Stimulated activated CD8-positive, alpha-beta memory T cell treated with anti-CD3 and anti-CD28 coated beads, Interleukin-4, amount 100 ng/mL, for 1 hour (primary cell): Measurements from ENCODE around the gene NTNG2.

Source experiments
- DNase-seq, 2 donors: peaks; one replicate each; pipeline ENCODE4 v3.0.0-alpha.2; 2020; ENCODE audit warnings: low read depth in 2 of 2, low spot score in 1 of 2

The NTNG2 gene

DNA sequence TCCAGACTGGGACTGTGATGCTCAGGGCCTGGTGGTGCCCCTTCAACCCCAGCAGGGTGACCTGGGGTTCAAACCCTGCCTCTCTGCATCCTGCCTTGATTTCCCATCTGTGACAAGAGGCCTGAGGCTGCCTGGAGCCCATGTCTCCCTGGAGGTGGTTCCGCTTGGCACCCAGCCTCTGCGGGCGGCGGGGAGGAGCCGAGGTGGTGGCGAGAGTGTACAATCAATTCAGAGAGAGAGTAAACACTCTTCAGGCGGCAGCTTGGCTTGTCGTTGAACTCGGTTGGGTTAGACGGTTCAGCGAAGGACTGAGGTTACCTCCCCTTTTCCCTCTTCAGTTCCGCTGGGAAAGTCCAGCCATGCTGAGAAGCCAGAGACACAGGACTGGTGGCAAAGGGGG, 39.3 kb downstream of the NTNG2 start:
- DNase-seq, result no peak

DNA sequence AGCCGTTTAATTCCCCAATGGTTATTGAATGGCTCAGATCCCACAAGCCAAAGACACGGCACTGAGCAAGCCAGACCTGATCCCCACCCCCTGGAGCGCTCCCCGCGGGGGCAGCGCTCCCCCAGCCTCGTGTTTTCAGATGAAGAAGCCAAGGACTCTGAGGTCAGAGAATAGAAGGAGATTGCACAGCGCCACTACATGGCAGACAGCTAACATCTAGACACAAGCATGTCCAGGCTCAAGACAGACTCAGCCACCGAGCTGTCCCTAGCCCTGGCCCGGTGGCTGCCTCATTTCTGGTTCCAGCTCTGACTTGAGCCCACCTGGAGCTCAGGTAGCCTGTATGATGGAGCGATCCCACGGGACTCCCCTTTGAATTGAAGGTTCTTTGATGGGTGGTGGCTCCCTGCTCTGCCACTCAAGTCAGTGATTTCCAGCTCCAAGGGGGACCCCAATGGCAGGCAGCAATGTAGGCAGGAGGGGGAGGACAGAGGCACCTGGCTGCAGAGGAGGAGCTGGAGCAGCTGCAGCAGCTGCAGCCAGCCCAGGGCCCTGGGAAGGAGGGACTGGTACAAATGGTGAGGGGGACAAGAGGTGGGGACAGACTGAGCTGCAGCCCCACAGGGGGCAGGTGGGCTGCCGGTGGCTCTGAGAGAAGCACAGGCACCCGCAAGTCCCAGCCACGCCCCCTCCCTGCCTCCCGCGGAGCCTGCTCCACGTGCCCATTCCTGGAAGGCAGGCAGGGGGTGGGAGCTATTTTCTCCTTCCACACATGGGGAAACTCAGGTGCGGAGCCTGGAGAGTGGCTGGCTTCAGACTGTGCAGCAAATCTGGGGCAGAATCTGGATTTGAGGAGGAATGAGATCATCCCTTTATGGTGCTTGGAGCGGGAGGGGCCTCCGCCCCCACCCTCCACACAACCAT, 40.2 kb downstream of the NTNG2 start:
- no peak for DNase-seq

DNA sequence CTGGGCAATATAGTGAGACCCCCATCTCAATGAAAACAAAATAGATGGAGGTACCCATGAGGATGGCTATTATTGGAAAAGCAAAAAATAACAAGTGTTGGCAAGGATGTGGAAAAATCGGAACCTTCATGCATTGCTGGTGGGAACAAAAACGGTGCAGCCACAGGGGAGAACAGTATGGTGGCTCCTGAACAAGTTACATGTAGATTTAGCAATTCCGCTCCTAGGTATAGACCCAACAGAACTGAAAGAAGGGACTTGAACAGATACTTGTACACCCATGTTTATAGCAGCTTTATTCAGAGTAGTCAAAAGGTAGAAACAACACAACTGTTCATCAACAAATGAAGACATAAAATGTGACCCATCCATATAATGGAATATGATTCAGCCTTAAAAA, 43.0 kb downstream of the NTNG2 start:
- no peak for DNase-seq

DNA sequence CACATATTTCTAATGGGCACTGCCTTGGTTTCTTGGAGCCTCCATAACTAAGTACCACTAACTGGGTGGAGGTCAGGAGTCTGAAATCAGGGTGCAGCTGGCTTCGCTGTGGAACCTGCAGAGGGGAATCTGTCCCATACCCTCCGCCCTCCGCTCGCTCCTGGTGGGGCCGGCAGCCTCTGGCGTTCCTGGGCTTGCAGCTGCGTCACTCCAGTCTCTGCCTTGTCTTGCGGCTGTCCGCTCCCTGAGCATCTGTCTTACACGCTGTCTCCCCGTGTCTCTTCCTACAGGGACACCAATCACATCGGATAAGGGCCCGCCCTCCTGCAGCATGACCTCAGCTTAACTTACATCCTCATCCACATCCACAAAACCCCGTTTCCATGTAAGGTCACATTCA, 45.4 kb downstream of the NTNG2 start:
- DNase-seq, result no peak

DNA sequence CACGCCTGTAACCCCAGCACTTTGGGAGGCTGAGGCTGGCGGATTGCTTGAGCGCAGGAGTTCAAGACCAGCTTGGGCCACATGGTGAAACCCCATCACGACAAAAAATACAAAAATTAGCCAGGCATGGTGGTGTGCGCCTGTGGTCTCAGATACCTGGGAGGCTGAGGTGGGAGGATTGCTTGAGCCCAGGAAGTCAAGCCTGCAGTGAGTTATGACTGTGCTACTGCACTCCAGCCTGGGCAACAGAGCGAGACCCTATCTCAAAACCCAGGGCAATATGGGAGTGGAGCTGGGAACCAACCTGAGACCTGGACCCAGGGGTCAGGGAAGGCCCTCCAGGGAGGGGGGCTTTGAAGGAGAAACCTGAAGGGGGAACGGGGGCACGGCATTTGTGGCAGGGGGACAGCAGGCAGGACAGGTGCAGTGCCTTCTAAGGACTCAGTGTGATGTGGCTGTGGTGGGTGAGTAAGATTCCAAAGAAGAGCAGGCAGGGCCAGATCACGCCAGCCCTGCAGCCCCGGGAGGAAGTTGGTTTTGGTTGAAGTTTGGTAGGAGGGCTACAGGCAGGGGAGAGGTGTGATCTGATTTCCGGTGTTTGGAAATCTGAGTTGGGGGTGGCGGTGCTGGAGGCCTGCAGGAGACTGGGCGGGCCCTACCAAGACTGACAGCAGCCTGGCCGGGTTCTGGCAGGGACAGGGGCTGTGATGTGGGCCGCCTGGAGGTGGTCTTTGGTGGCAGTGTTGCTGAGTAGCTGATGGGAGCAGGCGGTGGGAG, 46.2 kb downstream of the NTNG2 start:
- no peak for DNase-seq

DNA sequence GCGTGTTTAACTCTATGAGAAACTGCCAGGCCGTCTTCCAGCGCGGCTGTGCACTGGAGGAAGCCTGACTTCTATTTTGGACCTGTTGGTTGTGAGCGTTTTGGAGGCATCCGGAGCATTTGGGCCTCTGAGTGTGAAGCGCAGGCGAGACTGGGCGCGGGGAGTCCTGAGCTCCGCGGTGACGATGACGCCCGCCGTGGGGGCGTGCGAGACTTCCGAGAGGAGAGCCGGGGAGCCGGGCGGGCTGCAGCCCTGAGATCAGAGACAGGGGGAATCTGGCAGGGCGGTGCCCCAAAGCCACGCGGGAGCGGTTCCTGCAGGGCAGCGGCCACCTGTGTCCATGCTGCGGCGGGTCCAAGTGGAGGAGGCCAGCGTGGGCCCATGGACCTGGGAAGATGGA, 47.4 kb downstream of the NTNG2 start:
- no peak for DNase-seq

DNA sequence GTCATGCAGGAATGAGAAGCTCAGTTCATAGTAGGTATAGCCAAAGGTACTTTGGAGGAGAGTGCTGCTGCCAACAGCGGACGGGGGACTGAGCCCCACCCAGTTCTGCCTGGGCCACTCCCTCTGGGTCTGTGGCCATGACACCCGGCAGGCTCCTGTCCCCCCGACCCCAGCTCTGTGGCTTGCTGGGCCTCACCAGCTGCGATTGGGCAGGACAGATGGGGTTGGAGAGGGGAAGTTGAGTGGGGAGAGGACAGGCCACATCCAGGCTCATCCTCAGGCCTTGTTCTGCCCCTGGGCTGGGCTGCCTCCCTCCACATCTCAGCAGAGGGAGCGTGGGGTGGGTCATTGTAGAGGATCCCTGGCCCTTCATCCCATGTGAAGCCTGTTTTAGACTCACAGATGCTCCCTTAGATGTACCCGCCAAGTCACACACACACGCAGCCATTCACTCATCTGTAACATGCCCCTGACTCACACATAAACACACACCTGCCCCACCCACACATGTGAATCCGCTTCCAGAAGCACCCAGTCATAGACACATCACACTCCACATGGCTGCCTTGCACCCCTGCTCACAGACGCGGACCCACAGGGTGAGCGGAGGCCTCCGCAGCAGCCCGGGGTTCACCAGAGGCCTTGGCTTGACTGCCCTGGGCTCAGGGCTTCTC, 48.8 kb downstream of the NTNG2 start:
- DNase-seq, result no peak

DNA sequence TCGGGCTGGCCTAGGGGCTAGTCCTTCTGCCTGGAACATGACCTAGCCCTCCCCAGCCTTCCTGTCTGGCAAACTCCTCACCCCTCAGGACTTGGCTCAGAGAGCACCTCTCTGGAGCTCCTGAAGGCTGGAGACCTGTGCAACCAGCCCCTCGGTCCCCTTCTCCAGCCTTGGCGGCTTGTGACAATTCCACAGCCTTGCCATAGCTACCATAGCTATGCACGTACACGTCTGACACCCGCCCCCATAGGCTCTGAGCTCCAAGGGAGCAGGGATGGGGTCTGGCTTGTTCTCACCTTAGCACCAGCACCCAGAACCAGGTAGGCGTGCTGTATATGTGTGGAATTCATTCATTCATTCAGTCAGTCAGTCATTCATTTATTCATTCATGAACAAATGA, 49.7 kb downstream of the NTNG2 start:
- no peak for DNase-seq

DNA sequence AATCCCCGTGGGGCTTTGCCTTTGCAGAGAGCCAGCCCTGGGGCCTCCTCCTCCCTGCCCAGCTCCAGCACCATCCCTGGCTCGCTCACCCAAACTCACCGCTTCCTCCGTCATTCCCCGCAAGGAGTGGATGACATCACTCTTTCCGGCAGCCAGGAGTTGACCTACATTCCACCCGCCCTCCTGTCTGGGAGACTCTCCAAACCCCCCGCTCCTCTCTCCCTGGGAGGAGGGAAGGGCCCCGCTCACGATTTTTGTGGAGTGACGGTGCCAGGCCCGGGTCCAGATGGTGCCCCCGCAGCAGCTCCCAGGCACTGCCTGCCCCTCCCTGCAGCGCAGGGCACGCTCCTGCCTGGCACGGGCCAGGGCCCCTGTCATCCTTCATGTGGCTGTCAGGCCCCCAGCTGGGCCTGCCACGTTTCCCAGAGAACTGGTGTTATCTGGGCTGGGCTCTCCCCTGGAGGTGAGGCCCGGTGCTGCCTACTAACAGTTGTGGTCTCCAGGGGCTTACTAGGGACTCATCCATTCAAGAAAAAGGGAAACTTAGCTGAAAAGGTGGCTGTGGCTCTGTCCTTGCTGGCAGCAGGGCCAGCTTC, 52.3 kb downstream of the NTNG2 start:
- DNase-seq, result no peak

DNA sequence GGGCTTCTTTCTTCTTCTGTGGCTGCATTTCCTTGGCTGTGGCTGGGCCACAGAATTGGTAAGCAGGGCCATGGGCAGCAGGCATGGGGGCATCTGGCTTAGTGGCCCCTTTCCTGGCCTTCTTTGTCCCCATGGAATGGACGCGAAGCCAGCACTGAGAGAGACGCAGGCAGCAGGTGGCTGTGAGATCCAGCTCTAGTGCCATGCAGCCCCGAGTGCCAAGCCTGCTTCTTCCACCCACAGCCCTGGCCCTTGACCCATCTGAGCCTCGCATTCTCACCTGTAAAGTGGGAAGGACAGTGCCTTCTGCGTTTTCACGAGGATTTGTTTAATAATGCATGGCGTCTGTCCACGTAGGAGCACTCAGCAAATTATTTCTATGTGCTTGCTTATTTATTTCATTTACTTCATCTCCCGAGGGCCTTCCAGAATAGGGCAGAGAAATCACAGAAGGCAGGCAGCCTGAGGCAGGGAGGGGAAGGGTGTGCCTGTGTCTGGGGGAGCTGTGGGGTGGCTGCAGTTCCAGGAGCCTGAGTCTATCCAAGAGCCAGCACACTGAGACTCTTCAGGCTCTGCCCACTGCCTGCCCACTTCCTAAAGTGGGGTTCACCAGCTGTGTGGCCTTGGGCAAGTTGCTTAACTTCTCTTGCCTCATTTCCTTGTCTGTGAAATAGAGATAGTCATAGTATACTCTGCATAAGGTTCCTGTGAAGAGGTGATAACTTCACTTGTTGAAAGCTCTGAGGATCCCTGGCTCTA, 55.2 kb downstream of the NTNG2 start:
- DNase-seq, result no peak

DNA sequence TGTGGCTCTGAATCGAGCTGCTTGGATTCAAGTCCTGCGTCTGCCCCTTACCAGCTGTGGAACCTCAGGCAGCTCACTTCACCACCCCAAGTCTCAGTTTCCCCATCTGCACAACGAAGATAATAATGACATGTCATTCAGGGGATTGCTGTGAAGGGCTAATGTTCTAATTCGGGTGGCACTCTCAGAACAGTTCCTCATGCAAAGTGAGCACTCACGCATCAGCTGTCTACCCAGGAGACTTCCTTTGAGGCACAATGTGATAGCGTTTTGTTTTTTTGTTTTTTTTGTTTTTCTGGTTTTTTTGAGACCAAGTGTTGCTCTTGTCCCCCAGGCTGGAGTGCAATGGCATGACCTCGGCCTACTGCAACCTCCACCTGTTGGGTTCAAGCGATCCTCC, 56.4 kb downstream of the NTNG2 start:
- DNase-seq, result no peak

DNA sequence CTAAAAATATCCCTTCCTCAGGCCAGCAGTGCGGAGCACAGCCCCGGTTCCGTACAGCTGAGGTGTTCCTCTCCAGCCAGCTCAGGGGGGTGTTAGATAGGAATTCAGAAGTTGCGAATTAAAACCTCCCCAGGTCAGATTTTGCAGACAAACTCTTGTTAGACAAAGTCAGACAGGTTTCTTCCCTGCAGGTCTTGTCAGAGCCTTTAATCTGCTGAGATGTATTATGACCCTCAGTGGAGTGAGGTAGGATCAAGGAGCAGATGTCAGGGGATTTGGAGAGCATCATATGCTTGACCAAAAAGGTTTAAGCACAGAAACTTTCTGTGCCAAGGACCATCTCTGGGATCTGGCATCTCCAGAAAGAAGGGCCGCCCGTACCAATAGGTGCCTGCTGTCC, 60.1 kb downstream of the NTNG2 start:
- no peak for DNase-seq

DNA sequence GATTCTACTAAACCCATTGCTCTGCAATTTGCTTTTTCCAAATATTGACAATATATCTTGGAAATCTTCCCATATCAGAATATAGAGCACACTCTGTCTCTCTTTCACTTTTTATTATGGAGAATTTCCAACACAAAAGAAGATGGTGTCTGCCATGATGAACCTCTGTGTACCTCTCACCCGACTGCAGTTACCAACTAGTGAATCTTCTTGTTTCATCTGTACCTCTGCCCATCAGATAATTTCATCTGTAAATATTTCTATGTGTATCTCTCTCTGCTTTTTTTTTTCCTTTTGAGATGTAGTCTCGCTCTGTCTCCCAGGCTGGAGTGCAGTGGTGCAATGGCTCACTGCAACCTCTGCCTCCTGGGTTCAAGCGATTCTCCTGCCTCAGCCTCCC, 62.8 kb downstream of the NTNG2 start:
- no peak for DNase-seq

DNA sequence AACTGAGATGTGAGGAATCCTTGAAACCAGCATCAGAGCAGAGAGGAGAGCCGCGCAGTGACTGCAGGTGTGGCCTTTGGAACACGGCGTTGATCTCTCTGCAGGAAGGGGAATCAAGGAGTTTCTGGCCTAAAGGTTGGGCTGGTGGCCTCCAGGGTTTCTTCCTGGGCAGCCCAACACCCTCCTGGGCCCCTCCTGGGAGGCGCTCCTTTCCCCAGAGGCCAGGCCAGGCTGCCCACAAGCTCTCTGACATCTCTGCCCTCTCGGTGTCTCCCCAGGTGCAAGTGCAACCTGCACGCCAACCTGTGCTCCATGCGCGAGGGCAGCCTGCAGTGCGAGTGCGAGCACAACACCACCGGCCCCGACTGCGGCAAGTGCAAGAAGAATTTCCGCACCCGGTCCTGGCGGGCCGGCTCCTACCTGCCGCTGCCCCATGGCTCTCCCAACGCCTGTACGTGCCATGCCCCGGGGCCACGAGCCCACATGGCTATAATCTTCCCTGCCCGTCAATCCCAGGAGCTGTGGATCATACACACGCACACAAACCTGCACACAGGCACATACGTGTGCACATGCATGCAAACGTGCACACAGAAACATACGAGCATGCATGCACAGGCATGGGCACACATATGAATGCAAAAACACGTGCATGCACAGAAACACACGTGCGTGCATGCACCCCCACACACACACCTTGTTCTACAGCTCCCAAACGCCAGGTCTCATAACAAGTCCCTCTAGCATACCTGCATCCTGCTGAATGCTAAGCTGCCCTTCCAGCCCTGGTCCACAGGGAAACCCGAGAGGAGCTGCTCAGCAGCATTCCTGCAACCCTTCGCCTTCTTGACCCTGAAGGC, 64.9 kb downstream of the NTNG2 start:
- DNase-seq, result no peak

DNA sequence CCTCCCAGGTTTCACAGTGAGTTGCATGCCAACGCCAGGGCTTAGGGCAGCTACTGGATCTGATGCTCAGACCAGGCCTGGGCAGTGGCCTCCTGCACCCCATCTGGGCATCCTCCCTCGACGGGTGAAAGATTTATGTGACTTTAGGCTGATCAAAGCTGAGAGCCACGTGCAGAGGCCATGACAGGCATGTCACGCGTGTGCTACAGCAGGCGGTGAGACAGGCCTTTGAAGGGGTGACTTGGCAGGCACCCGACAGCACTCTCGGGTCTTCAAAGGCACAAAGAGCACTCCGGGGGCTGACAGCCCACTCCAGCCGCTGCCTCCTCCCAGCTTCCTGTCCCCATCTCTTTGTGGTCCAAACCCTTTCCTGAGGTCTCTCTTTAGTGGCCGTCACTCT, 66.2 kb downstream of the NTNG2 start:
- no peak for DNase-seq

DNA sequence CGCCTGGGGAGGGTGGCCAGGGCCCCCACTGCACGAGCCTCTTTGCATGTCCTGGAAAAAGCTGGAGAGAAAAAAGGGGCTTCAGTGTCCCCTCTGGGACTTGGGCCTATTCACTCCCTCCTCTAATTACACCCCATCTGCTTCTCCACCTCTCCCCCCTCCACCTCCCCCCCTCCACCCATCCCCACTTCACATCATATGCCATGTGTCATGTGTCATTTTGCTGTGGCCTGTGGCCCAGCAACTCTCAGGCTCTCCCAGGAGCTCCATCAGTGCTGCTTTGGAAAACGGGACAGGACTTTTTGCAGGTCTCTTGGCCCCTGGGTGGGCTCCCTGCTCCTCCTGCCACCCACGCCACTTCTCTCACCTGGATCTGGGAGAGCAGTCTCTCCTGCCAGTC, 68.7 kb downstream of the NTNG2 start:
- no peak for DNase-seq

DNA sequence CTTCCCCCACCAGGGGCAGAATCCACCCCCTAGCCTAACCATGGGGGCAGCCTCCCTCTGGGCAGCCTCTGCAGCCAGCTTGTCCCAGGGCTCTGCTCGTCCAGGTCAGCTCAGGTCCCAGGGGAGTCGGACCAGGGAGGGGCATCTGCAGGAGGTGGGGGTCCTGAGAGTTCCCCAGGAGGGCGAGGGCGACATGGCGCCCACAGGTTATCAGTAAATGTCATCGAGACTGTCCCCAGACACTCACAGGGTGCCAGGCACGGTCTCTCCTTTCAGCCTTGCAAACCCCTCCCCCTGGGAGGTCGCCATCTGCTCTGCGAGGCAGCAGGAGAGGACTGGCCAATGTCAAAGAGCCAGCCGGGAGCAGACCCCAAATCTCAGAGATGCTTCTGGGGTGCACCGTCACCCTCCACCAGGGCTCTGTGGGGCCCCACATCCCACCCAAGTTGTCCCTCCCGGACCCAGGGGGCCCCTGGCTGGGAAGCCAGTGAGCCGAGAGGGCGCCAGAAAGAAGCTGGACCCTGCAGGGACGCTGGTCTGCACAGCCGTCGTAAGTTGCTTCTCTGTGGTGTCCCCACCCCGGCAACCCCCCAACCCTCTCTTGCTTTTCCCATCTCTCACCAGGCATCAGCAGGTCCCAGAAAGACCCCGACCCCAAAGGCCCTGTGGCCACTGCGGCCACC, 69.3 kb downstream of the NTNG2 start:
- no peak for DNase-seq

DNA sequence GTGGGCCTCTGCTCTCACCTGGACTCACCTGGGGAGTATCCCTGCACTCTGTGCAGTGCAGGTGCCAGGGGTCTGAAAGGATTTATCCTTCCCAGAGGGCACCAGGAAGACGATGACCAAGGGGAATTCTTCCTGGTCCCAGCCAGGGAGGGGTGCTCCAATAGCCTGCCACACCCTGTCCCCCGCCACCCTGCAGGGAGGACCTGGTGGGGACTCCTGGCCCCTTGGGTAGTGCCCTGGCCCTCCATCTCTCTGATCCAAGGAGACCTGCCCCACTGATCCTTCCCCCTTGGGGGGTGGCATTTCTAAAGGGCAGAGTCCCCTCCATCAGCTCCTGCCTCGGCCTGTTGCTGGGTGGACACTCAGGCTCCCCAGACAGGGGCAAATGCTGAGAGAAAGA, 70.7 kb downstream of the NTNG2 start:
- no peak for DNase-seq

DNA sequence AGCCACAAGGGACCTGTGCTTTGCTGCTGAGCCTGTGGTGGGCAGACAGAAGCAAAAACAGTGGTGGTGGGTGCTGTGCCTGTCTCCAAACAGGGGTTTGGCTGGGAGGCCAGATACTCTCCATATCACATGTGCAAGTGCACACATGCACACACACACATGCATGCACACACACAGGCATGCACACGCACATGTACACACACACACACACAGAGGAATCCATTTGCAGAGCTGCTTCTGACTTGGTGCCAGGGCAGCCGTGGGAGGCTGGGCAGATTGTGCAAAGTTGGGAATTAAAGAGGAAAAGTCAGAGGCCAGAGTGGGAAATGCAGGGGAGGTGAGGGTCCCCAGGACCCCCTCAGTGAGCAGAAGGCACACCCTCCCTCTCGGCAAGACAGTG, 71.3 kb downstream of the NTNG2 start:
- DNase-seq, result no peak
